ENCODE results near the gene ETV6. TPM values are rescaled to one million over a fixed set of nuclear protein-coding genes. Genes with fewer than 3 reads are reported as not detected.
"Not testable (repeated sequence)": the region's sequence is repeated elsewhere in the genome, so short reads cannot be mapped to it uniquely, and the experiment has no call there.

ETV6 gene
- total RNA-seq, 1 experiment from 2014 or later, result 17.2 TPM

GRCh38 chr12:11678781-11679180, 29.3 kb downstream of the ETV6 start:
- Histone ChIP-seq H3K27ac (ENCODE audit: low read length) (no peak overlapping the region), H3K4me1 (ENCODE audit: control insufficient read depth, insufficient read depth, low read length) (no peaks in the 10 kb centered on the region), H3K4me3 (ENCODE audit: low read depth in 2 of 2, low read length in 2 of 2) (no peak overlapping the region), H3K9me3 (ENCODE audit: control insufficient read depth, insufficient read depth, low read depth, low read length) (no peaks in the 10 kb centered on the region), H3K27me3 (ENCODE audit: control insufficient read depth, insufficient read depth, low read length) (no peaks in the 10 kb centered on the region), H3K36me3 (ENCODE audit: control insufficient read depth, insufficient read depth, low read length) (no peaks in the 10 kb centered on the region)
- in situ Hi-C loops (cut with HindIII; ENCODE audit: low pct_unique_long_range_greater_than_20kb, low sequenced_read_pairs) (no loop called here), intact Hi-C loops (cut with micrococcal nuclease; ENCODE audit: unreplicated experiment) (no loop called here)
- ChIA-PET POLR2A (no interaction called here), CTCF (no interaction called here)
- ATAC-seq (no peak), DNase-seq (ENCODE audit: low read depth, low spot score) (no peak)
- BruUV-seq (replicated peaks), result no TSS peak
- TF ChIP-seq, protein P1, sequence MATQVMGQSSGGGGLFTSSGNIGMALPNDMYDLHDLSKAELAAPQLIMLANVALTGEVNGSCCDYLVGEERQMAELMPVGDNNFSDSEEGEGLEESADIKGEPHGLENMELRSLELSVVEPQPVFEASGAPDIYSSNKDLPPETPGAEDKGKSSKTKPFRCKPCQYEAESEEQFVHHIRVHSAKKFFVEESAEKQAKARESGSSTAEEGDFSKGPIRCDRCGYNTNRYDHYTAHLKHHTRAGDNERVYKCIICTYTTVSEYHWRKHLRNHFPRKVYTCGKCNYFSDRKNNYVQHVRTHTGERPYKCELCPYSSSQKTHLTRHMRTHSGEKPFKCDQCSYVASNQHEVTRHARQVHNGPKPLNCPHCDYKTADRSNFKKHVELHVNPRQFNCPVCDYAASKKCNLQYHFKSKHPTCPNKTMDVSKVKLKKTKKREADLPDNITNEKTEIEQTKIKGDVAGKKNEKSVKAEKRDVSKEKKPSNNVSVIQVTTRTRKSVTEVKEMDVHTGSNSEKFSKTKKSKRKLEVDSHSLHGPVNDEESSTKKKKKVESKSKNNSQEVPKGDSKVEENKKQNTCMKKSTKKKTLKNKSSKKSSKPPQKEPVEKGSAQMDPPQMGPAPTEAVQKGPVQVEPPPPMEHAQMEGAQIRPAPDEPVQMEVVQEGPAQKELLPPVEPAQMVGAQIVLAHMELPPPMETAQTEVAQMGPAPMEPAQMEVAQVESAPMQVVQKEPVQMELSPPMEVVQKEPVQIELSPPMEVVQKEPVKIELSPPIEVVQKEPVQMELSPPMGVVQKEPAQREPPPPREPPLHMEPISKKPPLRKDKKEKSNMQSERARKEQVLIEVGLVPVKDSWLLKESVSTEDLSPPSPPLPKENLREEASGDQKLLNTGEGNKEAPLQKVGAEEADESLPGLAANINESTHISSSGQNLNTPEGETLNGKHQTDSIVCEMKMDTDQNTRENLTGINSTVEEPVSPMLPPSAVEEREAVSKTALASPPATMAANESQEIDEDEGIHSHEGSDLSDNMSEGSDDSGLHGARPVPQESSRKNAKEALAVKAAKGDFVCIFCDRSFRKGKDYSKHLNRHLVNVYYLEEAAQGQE (IDR thresholded peaks at IDR 0.05; ENCODE audit: insufficient read depth in 1 of 2, low read depth in 2 of 2, low read length in 1 of 2), result no peak
- TF ChIP-seq TCF7L2 (IDR thresholded peaks at IDR 0.05; ENCODE audit: low read depth, low read length) (no peak), SIN3A (IDR thresholded peaks at IDR 0.05; ENCODE audit: borderline replicate concordance, insufficient read depth, low read depth, low read length) (no peak), POLR2AphosphoS5 (IDR thresholded peaks at IDR 0.05; ENCODE audit: low read depth, low read length) (no peak)
- TF ChIP-seq, protein P2, sequence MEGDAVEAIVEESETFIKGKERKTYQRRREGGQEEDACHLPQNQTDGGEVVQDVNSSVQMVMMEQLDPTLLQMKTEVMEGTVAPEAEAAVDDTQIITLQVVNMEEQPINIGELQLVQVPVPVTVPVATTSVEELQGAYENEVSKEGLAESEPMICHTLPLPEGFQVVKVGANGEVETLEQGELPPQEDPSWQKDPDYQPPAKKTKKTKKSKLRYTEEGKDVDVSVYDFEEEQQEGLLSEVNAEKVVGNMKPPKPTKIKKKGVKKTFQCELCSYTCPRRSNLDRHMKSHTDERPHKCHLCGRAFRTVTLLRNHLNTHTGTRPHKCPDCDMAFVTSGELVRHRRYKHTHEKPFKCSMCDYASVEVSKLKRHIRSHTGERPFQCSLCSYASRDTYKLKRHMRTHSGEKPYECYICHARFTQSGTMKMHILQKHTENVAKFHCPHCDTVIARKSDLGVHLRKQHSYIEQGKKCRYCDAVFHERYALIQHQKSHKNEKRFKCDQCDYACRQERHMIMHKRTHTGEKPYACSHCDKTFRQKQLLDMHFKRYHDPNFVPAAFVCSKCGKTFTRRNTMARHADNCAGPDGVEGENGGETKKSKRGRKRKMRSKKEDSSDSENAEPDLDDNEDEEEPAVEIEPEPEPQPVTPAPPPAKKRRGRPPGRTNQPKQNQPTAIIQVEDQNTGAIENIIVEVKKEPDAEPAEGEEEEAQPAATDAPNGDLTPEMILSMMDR (IDR thresholded peaks at IDR 0.05), result no peak

DNA sequence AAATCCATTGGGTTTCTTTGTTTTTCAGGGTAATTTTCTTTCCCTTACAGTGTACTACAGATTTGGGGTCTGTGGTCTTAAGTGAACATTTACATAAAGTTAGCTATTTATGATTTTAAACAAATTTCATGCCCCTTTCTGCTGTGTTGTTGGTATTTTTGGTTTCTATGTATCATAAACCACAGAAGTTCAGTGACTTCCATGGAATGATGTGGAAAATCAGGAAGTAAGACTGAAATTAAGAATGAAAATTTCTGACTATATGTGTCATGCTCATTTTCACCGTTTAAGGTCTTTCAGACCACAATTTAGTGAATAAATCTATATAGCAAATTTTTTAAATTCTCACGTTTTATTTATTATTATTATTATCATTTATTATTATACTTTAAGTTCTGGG, 31.7 kb downstream of the ETV6 start:
- TF ChIP-seq POLR2AphosphoS5 (IDR thresholded peaks at IDR 0.05; ENCODE audit: low read depth, low read length), result no peak
- no peak for TF ChIP-seq TCF7L2 (IDR thresholded peaks at IDR 0.05; ENCODE audit: low read depth, low read length)
- no peak for TF ChIP-seq SIN3A (IDR thresholded peaks at IDR 0.05; ENCODE audit: borderline replicate concordance, insufficient read depth, low read depth, low read length)
- TF ChIP-seq, protein P2 (IDR thresholded peaks at IDR 0.05), result no peak
- Histone ChIP-seq H3K4me1 (ENCODE audit: control insufficient read depth, insufficient read depth, low read length) (no peaks in the 10 kb centered on the region), H3K9me3 (ENCODE audit: control insufficient read depth, insufficient read depth, low read depth, low read length) (no peaks in the 10 kb centered on the region), H3K36me3 (ENCODE audit: control insufficient read depth, insufficient read depth, low read length) (no peaks in the 10 kb centered on the region), H3K27me3 (ENCODE audit: control insufficient read depth, insufficient read depth, low read length) (no peaks in the 10 kb centered on the region), H3K27ac (ENCODE audit: low read length) (no peak overlapping the region), H3K4me3 (ENCODE audit: low read depth in 2 of 2, low read length in 2 of 2) (no peak overlapping the region)
- POLR2A ChIA-PET, result no interaction called here
- no peak for DNase-seq (ENCODE audit: low read depth, low spot score)
- CTCF ChIA-PET, result no interaction called here
- in situ Hi-C loops (cut with HindIII; ENCODE audit: low pct_unique_long_range_greater_than_20kb, low sequenced_read_pairs) (no loop called here), intact Hi-C loops (cut with micrococcal nuclease; ENCODE audit: unreplicated experiment) (no loop called here)
- BruUV-seq (replicated peaks), result no TSS peak
- no peak for ATAC-seq

DNA sequence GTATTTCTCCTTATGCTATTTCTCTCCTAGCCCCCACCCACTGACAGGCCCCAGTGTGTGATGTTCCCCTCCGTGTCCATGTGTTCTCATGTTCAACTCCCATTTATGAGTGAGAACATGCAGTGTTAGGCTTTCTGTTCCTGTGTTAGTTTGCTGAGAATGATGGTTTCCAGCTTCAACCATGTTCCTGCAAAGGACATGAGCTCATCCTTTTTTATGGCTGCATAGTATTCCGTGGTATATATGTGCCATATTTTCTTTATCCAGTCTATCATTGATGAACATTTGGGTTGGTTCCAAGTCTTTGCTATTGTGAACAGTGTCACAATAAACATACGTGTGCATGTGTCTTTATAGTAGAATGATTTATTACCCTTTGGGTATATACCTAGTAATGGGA, 32.2 kb downstream of the ETV6 start:
- H3K36me3 ChIP-seq (ENCODE audit: control insufficient read depth, insufficient read depth, low read length); BruUV-seq (replicated peaks); H3K9me3 ChIP-seq (ENCODE audit: control insufficient read depth, insufficient read depth, low read depth, low read length); H3K27ac ChIP-seq (ENCODE audit: low read length); H3K27me3 ChIP-seq (ENCODE audit: control insufficient read depth, insufficient read depth, low read length); ATAC-seq; CTCF ChIA-PET; H3K4me3 ChIP-seq (ENCODE audit: low read depth in 2 of 2, low read length in 2 of 2); DNase-seq (ENCODE audit: low read depth, low spot score); intact Hi-C loops (cut with micrococcal nuclease; ENCODE audit: unreplicated experiment); H3K4me1 ChIP-seq (ENCODE audit: control insufficient read depth, insufficient read depth, low read length); in situ Hi-C loops (cut with HindIII; ENCODE audit: low pct_unique_long_range_greater_than_20kb, low sequenced_read_pairs); POLR2A ChIA-PET: not testable (repeated sequence)

Data from Panc1 (cell line).